Activated T-cell treated with anti-CD3 and anti-CD28 coated beads, Interleukin-2, amount 50 U/mL, for 72 hours (primary cell): ENCODE data around the gene MKKS. TPM values are rescaled to one million over a fixed set of nuclear protein-coding genes. Genes with fewer than 3 reads are reported as not detected.

Experiments
- total RNA-seq, 2 donors: library from RNA; stranded (reverse); gene quantifications; one replicate each; pipeline ENCODE4 v1.2.3, GENCODE V29; 2022

The MKKS gene
- total RNA-seq, 2 donors from 2014 or later: 7.7 to 9.0 TPM

Other genes starting within 250 kb of the MKKS start
- gene SNAP25, start 215.4 kb downstream of the MKKS start, total RNA-seq: 1 to 10 TPM; 5.6 to 6.9 TPM
- 10 to 100 TPM in 1 of 2 donors, 1 to 10 TPM in 1; 7.3 to 10.9 TPM for gene SLX4IP, start 1.1 kb upstream of the MKKS start, total RNA-seq
- gene JAG1, start 239.8 kb upstream of the MKKS start, total RNA-seq: 1 to 10 TPM; 1.0 to 1.2 TPM